Smooth muscle cell of the brain vasculature (primary cell): ENCODE measurements around the gene SCT.
"Not testable (repeated sequence)": the region's sequence is repeated elsewhere in the genome, so short reads cannot be mapped to it uniquely, and the experiment has no call there.

Source experiments
- DNase-seq: peaks from one replicate; pipeline ENCODE4 v3.0.0-alpha.2; 2012; ENCODE audit warnings: low read depth, low spot score

SCT gene

GRCh38 chr11:626475-627307, at the start of gene SCT:
TSS of gene SCT (minus strand) at chr11:627181. CDS start at chr11:627143, 38 bp downstream.
- no peak for DNase-seq

GRCh38 chr11:674406-674805, 47.4 kb upstream of the SCT start:
- no peak for DNase-seq

- DNase-seq = no peak
Observed at GRCh38 chr11:673866-674265, 46.9 kb upstream of the SCT start.

- peak; percentile 7 for DNase-seq
Observed at GRCh38 chr11:665704-666281, 38.8 kb upstream of the SCT start.

GRCh38 chr11:665062-665703, 38.2 kb upstream of the SCT start:
- no peak for DNase-seq

- peak; percentile 13 for DNase-seq
Observed at GRCh38 chr11:662689-663274, 35.8 kb upstream of the SCT start.

- no peak for DNase-seq
Observed at GRCh38 chr11:660681-661444, 33.9 kb upstream of the SCT start.

GRCh38 chr11:660281-660680, 33.3 kb upstream of the SCT start:
- DNase-seq = no peak

GRCh38 chr11:659532-660085, 32.6 kb upstream of the SCT start:
- no peak for DNase-seq

- DNase-seq = no peak
Observed at GRCh38 chr11:657691-658126, 30.7 kb upstream of the SCT start.

GRCh38 chr11:656866-657265, 29.9 kb upstream of the SCT start:
- DNase-seq = no peak

- DNase-seq = no peak
Observed at GRCh38 chr11:656426-656825, 29.4 kb upstream of the SCT start.

- DNase-seq = no peak
Observed at GRCh38 chr11:655036-655726, 28.2 kb upstream of the SCT start.

- not testable (repeated sequence) for DNase-seq
Observed at GRCh38 chr11:654444-654843, 27.5 kb upstream of the SCT start.

- no peak for DNase-seq
Observed at GRCh38 chr11:653837-654236, 26.9 kb upstream of the SCT start.

GRCh38 chr11:653136-653535, 26.2 kb upstream of the SCT start:
- not testable (repeated sequence) for DNase-seq

GRCh38 chr11:650482-650881, 23.5 kb upstream of the SCT start:
- DNase-seq = no peak

- not testable (repeated sequence) for DNase-seq
Observed at GRCh38 chr11:647672-648158, 20.7 kb upstream of the SCT start.

GRCh38 chr11:646214-646613, 19.2 kb upstream of the SCT start:
- no peak for DNase-seq

GRCh38 chr11:645536-645935, 18.6 kb upstream of the SCT start:
- DNase-seq = no peak
